Lung microvascular endothelial cell (primary cell): ENCODE results near the gene IGF1R. TPM values are rescaled to one million over a fixed set of nuclear protein-coding genes. Genes with fewer than 3 reads are reported as not detected.
A peak's percentile ranks its signal among the peaks of the same experiment; 100 is the strongest.
"Not testable (repeated sequence)": the region's sequence is repeated elsewhere in the genome, so short reads cannot be mapped to it uniquely, and the experiment has no call there.

Experiments used
- DNase-seq, 2 donors: peaks; one replicate each; pipeline versions ENCODE4 v3.0.0 to v3.0.0-alpha.2; 2010; ENCODE audit warnings: low read depth in 2 of 2
- total RNA-seq: library from RNA; depleted of rRNA; stranded (reverse); fragments of >200 nt; gene quantifications from 2 replicates; pipeline ENCODE4 v1.2.1, GENCODE V29; 2014

Gene IGF1R
- total RNA-seq, result 13.5 and 20.4 TPM in 2 replicates

DNA sequence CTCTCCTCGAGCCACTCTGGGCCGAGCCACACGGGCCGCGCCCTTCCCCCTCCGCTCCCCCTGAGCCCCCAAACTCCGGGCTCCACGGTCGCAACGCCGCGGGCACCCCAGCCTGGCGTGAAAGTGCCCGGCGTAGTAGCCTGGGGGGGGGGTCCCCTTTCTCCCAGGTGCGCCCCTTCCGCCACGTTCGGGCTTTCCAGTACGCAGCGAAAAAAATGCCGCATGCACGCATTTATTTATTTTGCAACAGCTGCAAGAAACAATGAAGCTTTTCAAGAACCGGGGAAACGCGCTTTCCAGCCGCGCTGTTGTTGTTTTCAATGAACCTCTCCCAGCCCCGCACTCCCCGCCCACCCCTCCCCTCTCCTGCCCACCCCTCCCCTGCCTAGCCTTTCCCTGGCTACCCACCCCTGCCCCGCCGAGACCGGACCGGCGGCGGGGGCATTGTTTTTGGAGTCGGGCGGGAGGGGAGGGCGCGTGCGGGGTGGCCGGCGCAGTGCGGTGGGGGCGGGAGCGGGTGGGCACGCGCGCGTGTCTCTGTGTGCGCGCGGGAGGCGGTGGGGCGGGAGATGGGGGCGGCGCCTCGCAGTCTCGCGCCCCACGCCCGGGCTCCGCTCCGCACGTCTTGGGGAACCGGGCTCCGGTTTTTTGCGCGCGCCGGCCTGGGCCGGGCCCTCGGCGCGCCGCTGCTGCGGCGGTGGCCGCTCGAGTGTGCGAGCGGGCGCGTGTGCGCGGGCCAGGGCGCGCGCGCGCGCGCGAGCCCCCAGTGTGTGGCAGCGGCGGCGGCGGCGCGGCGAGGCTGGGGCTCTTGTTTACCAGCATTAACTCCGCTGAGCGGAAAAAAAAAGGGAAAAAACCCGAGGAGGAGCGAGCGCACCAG is at the start of gene IGF1R:
IGF1R (plus strand) TSS at position 766 of the 880 bp plus-strand sequence. CDS start 1,043 bp downstream, outside the sequence.
- DNase-seq, result peak; percentile 92 to 94

DNA sequence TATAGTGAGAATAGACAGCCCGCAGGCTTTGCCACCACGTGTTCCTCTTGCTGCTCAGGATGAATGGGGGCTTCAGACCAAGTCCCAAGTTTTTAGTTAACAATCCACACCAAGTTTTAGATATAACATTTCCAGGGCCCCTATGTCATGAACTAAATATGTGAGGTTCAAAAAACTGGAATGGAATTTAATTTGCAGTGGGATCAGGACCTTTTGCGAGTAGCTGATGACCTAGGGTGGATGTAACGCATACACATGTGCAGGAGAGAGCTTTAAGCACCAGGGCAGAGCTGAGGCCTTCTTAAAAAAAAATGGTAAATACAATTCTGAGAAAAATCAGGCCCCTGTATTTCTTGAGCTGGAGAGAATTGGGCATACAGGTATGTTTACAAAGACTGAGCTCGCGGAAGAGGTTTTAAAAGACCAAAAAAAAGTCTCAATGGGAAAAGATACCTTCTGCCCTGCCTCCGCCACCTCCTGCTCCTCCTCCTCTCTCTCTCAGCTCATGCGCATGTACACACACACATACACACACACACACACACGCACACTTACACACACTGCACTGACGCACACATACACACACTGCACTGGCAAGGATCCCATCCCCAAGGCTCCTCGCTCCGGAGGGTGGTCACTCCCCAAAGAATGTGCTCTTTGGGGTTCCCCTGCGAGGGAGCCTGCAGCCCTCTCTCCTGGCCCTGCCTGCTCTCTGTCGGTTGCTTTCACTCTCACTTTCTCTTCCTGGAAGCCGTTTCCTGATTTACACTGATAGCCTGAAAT is 48.2 kb upstream of the IGF1R start:
- peak; percentile 43 to 45 for DNase-seq

DNA sequence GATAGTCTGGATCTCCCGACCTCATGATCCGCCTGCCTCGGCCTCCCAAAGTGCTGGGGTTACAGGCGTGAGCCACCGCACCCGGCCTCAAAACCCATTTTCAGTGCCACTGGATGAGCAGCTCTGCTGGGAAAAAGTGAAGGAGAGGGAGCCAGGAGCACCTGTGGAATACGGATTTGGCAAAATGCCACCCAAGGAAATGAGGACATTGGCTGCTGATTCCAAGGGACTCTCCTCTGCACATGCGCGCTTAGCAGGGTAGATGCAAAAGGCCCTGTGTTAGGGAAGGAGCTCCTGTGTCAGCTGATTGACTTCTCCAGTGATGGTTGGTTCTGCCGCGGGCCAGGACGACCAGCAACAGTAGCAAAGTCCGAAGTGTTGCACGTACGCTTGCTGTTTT is 43.4 kb upstream of the IGF1R start:
- DNase-seq, result no peak

DNA sequence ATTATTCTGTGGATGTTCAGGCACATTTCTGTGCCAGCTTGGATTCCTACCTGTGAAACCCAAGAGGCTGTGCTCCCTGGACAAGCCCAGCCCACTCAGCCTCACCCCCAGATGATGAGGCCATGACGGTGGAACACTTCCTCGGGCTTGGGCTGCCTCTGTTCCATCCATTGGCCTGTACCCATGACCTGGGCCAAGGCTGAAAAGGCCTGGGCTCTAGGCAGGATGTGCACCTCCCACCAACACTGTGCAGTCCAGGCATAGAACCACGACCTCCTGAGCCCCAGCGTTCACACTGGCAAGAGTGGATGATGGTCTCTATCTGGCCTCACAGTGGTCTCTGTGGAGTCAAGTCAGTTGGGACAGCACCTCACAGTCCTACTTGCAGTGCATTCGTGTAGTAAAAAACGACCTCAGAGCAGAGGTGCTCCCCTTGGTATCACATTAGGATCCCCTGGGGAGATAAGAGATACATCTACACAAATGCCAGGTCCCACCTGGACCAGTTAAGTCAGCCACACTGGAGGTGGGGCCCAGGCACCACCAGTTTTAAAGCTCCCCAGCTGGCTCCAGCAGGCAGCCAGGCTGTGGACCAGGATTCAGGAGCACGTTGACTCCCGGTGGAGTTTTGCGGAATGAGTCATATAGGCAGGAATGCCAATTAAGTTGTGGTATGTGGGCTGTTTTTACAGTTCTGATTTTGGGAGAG is 39.0 kb upstream of the IGF1R start:
- peak in 1 of 2 donors; percentile 19 for DNase-seq

DNA sequence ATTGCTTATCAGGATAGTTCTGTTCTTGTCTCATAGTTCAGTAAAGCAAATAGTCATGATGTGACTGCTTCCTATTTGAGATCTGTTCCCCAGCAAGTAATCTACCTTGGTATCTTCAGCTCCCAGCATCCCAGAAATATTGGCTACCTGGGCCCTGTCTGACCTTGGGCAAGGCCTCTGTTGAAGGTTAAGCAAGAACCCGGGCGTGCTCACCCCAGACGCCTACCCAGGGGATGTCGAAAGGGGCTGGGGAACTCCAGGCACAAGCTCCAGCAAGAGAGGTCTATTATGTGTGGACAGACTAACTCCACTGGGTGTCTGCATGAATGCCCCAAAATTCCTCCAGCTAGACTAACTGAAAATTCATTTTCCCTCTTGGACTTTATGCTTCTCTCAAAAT is 37.3 kb upstream of the IGF1R start:
- no peak for DNase-seq

DNA sequence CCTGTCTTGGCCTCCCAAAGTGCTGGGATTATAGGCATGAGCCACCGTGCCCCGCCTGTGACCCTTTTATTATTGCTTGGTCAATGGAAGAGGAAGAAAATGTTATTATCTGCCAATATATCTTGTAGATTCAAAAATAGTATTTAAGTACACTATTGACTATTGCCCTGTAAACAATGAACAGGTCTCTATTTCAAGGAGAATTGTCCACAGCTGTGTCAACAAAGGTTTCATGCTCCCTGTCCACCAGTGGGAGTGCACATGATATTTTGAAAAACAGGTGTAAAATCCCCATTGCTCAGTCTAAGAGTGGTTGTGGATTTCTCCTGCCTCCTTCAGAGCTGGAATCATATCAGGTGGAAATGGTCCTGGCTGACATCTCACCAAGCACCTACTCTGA is 36.5 kb upstream of the IGF1R start:
- no peak for DNase-seq

DNA sequence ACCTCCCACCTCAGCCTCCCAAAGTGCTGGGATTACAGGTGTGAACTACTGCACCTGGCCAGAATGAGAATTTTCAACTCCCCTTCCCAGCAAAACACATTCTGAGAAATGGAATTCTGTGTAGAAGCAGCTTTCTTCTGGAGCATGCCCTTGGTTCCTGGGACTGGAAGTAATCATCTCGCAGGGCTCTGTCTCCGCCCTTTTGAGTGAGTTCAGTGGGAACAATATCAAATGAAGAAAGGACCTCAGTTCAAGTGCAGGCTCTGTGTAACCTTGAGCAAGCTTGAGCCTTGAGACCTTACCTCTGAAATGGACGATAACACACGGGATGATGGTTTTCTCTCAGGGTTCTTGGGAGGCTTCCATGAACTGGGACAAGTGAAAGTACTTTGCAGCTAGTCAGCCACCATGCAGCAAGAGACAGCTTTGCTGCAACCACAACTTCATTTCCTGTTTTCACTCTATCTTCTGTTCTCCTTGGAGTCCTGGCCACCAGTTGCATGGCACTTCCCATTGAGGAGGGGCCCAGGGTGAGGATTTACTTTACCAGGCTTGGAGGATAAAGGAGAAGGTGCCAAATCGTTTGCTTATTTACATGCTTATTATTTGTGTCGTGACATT is 35.7 kb upstream of the IGF1R start:
- no peak for DNase-seq

DNA sequence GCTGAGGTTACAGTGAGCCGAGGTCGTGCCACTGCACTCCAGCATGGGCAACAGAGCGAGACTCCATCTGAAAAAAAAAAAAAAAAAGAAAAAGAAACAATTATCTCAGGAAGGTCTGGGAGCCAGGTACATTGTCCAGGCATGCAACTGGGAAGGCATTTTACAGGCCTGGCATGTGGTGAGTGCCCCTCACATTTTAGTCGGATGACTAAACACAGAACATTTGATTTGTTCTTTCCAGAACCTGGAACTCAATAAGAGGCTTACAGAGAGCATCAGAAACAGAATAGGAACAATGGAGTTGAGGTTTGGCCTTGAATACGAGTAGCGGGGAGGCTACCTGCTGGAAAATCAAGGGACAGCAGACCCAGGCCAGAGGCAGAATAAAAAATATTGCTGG is 33.7 kb upstream of the IGF1R start:
- DNase-seq, result no peak

DNA sequence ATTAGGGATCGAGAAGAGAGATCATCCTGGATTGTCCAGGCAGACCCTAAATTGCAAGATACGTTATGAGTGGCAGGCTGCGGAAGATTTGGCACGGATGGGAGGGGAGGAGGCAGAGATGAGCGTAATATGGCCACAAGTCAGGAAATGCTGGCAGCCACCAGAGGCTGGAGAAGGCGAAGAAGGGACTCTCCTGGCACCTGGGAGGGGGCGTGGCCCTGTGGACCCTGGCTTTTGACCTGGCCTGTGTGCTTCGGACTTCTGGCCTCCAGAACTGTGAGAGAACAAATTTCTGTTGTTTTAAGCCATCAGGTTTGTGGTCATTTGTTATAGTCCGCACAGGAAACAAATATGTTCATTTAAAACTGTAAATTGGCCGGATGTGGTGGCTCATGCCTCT is 31.9 kb upstream of the IGF1R start:
- DNase-seq, result no peak

DNA sequence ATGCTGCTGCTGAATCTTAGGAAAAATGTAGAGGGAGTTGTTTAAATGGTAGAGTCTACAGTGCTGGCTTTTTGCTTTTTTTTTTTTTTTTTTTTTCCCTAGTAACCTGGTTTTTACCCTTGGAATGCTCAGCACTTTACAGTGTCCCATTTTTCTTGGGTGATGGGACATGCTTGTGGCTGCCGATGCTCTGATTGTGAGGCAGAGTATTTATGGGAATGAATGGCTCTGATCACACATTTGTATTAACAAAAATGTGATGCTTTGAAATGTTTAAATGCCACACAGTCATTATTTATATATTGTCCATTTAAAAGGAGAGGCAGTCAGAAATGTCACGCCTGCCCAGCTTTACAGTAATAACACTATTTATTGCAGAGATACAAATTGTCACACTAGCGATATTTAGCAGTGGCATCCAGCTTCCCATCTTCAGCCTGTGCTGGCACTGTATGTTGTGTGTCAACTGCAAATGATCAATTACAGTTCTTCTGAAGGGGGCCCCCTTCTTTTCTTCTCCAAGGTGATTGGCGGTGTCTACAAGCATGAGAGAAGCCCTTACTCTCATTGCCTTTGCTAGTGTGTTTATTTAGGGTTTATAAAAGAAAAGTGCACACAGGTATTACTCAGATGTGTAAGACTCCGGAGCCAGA is 30.9 kb upstream of the IGF1R start:
- no peak for DNase-seq

DNA sequence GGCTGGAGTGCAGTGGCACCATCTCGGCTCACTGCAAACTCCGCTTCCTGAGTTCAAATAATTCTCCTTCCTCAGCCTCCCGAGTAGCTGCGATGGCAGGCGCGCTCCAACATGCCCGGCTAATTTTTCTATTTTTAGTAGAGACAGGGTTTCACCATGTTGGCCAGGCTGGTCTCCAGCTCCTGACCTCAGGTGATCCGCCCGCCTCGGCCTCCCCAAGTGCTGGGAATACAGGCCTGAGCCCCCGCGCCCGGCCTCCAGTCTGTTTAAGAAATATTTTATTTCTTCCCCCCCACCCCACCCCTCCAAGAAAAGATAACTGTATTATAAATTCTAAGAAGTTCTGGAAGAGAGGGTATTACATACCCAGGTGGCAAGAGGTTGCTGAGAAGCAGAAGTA is 29.8 kb upstream of the IGF1R start:
- DNase-seq, result not testable (repeated sequence)

DNA sequence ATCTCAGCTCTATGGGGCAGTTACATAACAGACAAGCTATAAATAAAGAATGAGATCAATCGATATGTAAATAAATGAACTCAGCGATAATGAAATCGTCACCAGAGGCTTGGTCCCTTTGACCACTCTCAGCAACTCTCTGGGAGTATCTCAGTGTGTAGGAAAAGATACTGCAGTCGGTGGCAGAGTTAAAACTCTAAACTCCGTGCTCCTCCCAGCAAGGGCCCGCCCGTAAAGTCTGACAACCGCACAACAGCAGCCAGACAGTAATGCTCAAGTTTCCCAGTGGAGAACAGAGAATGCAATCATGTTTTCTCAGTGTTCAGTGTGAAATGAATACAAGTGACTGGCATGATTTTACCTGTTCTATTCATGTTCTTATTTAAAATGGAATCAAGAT is 28.3 kb upstream of the IGF1R start:
- no peak for DNase-seq

DNA sequence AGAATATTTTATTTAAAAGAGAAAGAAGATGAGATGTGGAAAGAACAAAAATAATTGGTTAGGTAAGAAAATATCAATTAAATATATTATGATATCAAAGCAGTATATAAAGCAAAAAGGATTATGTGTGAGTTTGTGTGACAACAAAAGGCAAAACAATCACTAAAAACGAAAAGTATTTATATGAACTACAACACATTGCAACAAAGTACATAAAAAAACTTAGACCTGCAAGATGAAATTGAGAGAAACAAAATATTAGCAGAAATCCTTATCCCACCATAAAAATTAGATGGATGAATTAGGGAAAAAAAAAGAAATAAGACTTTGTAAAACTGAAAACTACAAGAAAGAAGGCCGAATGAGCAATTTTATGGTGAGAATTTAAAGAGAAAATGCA is 27.3 kb upstream of the IGF1R start:
- DNase-seq, result no peak

DNA sequence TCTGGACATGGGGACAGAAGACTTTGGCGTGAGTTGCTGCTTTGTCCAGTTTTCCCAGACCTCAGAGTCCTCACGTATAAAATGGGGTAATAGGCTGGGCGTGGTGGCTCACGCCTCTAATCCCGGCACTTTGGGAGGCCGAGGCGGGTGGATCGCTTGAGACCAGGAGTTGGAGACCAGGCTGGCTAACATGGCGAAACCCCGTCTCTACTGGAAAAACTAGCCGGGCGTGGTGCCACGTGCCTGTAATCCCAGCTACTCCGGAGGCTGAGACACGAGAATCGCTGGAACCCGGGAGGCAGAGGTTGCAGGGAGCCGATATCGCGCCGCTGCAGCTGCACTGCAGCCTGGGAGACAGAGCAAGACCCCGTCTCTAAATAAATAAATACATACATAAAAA is 22.7 kb upstream of the IGF1R start:
- DNase-seq, result no peak

DNA sequence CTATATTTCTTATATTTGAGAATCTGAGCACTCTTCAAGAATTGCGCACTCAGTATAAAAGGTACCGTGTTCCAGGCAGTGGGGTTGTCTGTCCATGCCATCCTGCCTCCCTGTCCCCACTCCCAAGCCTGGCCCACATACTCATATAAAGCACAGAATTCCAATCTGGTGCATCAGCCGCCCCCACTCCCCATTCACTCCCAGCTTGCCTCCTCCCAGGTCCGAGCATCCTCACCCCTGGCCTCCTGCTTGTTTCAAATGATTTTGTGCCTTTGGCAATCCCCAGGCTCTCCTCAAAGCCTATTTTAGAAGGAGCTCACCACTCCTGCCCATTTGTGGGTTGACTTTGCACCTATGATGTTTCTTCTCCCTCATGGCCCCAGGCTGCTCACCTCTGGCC is 22.2 kb upstream of the IGF1R start:
- no peak for DNase-seq

DNA sequence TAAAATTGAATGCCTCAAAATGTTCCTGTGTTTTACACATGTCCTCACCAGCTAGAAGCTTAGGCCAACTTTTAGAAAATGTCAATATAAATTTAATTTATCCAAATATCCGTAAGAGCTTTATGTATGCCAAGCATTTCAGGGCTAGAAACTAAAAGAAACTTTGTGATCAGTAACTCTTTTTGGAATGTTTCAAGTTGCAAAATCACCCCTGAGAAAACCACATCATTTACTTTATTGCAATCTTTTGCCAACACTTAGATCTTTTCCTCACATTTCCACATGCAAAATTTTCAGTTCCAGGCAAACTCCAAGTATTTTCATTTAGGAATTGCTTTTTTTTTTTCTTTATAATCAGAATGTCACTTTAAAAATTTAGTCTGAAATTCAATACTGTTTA is 20.1 kb upstream of the IGF1R start:
- no peak for DNase-seq

DNA sequence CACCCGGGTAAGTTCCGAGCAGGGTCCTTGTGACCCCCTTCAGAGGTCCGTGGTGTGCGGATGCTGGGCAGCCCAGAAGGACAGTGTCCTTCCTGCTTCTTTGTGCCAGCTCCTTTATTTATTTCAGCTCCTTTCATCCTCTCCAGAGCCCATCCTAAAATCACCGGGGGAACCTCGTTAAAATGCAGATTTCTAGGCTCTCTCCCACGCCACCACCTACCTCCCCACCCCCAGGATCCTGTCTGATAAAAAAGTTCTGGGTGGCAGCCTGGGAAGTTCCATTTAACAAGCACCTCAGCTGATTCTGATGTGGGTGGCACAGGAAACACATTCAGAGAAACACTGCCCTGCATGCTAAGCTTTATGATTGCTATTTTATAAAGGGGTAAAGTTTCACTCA is 12.5 kb upstream of the IGF1R start:
- DNase-seq, result no peak

DNA sequence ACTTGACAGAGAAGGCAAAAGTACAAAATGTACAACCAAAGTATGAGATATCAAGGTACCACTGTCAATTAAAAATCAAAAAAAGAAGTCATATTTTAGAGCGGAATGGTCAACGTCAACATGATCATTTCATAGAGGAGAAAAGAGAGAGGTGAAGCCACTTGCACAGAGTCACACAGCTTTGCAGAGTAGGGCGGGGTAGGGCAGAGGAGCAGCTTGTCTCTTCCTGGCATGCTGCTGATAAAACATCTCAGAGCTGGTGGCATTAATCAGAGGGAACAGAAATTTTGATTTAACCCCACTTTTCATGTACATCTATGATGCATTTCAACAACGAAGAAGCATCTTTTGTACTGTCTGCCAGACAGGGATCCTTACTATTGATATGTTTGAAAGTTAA is 5.2 kb upstream of the IGF1R start:
- DNase-seq, result no peak

DNA sequence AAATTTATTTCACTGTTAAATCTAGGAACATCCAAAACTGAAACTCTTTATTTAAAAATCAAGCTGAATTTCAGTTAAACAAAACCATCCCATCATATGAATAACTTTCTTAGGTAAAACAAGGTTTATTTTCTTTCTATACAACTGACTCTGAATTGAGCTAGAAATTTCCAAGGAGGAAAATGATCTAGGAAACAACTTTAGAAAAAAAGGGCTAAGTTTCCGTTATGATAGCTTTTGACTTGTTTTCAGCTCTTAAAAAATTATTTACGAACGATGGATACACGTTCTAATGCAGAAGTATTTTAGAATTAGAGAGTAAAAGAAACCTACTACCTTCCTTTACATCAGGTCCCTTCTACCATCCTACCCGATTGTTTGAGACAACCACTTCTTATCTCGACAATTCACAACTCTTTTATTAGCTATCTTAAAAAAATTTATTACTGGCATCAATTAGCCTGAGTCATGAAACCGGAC is 1.8 kb upstream of the IGF1R start:
- DNase-seq, result no peak

DNA sequence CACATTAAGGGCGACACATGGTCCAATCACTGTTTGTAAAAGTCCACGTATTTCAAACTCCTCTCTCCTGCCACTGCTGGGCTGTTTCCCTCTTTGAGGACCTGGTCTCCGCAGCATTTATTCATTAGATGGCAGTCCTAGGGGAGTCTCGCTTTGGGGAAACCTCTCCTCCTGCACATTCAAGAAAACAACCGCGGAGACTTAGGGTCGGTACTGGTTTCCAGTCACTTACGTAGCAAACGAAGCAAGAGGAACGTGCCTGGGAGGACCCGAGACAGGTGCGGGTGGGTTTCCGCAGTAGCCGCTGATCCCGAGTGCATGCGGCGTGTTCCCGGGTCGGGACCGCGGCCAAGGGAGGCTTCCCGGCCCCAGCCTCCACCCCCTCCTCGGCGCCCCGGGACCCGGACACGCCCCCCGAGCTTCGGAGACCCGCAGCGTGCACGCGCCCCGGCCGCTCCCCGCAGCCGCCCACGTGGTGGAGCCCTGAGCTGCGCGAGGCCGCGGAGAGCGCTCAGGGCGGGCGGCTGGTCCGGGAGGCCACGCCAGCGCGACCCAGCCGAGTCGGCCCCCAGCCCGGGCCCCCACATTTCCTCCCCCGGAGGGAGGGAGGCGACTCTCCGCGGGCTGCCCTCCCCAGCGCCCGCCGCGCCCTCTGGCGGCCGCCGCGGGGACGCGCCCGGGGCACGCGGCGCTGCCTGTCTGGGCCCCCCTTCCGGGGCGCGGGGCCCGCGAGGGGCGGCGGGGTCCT is 1.1 kb upstream of the IGF1R start:
- peak; percentile 48 to 55 for DNase-seq
